Endothelial cell (in vitro differentiated cells): ENCODE measurements around the gene MYZAP. TPM values are rescaled to one million over a fixed set of nuclear protein-coding genes. Genes with fewer than 3 reads are reported as not detected.
A peak's percentile ranks its signal among the peaks of the same experiment; 100 is the strongest.

ENCODE experiments used
- DNase-seq: peaks from one replicate; pipeline ENCODE4 v3.0.0; 2021; ENCODE audit warnings: low spot score
- H3K27ac Mint-ChIP-seq: one replicate; pipeline ENCODE4 v1.8.0; 2021; ENCODE audit warnings: mixed read lengths, inconsistent platforms; ENCODE audit not compliant: unreplicated experiment
- H3K27me3 Mint-ChIP-seq: one replicate; pipeline ENCODE4 v1.8.0; 2021; ENCODE audit warnings: mild to moderate bottlenecking, moderate library complexity, mixed read lengths, inconsistent platforms; ENCODE audit not compliant: unreplicated experiment
- H3K36me3 Mint-ChIP-seq: one replicate; pipeline ENCODE4 v1.8.0; 2021; ENCODE audit warnings: mild to moderate bottlenecking, low read depth, mixed read lengths, inconsistent platforms; ENCODE audit not compliant: unreplicated experiment
- H3K4me1 Mint-ChIP-seq: one replicate; pipeline ENCODE4 v1.8.0; 2021; ENCODE audit warnings: mild to moderate bottlenecking, mixed read lengths, inconsistent platforms; ENCODE audit not compliant: unreplicated experiment
- H3K4me3 Mint-ChIP-seq: one replicate; pipeline ENCODE4 v1.8.0; 2021; ENCODE audit warnings: mild to moderate bottlenecking, mixed read lengths, inconsistent platforms; ENCODE audit not compliant: unreplicated experiment
- H3K9me3 Mint-ChIP-seq: one replicate; pipeline ENCODE4 v1.8.0; 2021; ENCODE audit warnings: mixed read lengths, inconsistent platforms; ENCODE audit not compliant: unreplicated experiment
- CTCF ChIP-seq: fragments of 200-600 bp; sonication (generic); IDR thresholded peaks from one replicate; pipeline ENCODE4 v1.5.0; 2021; ENCODE audit warnings: antibody characterized with exemption; ENCODE audit not compliant: unreplicated experiment
- total RNA-seq: library from RNA; stranded (reverse); fragmentation: NEBNext Ultra II Directional; extraction: Animal tissue kit (Norgen Biotek cat#: 25700); gene quantifications from one replicate; pipeline ENCODE4 v1.2.1, GENCODE V29; 2021; ENCODE audit not compliant: unreplicated experiment

The MYZAP gene
- total RNA-seq, 1 donor from 2014 or later: 55.3 TPM

DNA sequence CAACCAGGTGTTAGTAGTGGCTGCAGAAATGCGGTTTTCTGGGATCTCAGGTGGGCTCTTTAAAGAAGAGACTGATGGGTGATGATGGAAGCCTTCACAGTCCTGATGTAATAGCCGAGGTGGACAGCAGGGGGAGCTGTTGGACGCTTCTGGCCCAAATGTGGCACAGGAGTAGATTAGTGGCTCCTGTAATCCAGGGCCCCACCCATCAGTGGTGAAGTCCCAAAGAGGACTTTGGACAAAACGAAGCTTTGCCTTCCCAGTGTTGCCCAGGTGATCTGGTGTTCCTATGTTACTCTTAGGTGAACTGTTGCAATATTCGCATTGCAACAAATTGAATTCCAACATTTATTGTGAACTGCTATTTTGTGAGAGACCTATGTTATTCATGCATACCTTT lies 31.8 kb upstream of the MYZAP start:
- TF ChIP-seq CTCF: peak; percentile 89
- peak; percentile 82 for DNase-seq
- peak overlapping the region; percentile 70 for H3K27ac Mint-ChIP-seq
- peaks cover 18% of the 10 kb centered on the region for H3K27me3 Mint-ChIP-seq
- peaks cover 25% of the 10 kb centered on the region for H3K36me3 Mint-ChIP-seq
- no peaks in the 10 kb centered on the region for H3K9me3 Mint-ChIP-seq
- peaks cover 55% of the 10 kb centered on the region for H3K4me1 Mint-ChIP-seq
- H3K4me3 Mint-ChIP-seq: no peak overlapping the region

DNA sequence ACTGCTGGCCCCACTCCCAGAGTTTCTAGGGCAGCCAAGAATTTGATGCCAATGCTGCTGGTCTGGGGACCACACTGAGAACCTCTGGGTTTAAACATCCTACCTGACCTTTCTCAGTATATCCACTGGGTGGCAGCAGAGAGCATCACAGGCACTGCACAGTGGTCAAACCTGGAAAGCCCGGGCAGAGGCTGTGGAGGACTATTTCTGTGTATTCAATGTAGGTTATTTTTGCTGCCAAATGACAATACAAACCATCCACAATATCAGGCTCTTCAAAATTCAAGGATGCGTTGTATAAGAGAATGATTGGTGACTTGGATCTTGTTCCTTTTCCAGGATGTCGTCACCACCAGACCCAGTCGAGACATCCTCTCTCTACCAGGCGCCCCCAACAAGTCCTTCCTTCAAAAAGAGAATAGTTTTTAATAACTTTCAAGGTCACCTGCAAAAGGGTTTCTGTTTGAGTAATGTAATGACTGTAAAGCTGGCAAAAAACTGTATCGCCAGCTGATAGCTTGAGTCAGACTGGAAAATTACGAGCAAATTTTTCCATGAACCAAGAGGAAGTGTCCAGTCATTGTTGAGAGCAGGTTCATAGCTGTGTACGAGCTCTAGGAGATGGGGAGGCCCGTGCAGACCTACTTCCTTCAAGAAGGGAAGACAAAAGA lies 30.5 kb upstream of the MYZAP start:
- H3K27ac Mint-ChIP-seq: peak overlapping the region; percentile 94
- peaks cover 17% of the 10 kb centered on the region for H3K27me3 Mint-ChIP-seq
- TF ChIP-seq CTCF: peak; percentile 92
- peaks cover 55% of the 10 kb centered on the region for H3K4me1 Mint-ChIP-seq
- no peaks in the 10 kb centered on the region for H3K9me3 Mint-ChIP-seq
- peak overlapping the region; percentile 70 for H3K4me3 Mint-ChIP-seq
- peak; percentile 80 for DNase-seq
- peaks cover 15% of the 10 kb centered on the region for H3K36me3 Mint-ChIP-seq

DNA sequence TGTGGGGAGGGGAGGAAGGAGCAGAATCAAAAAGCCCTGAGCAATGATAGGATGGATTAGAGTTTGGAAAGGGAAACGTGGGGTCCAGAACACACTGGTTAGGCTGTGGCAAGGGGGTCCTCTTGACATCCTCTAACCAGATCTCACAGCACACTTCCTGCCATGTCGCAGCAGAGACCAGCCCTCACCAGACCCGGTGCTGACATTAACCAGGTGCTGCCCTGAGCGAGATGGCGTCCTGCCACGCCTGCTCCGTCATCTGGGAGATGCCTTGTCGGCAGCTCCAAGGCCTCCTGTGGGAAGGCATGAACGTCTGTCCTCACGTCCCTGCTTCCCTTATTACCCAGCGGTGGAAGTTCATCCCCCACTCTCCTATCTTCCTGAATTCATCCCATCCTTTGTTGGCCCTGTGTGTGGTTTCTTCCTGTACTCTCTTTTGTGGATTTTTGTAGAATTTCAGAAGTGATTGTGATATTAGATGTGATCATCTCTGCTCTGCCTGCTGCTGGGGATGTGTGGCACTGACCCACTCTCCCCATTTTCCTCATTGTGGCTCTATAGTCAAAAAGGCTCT lies 29.4 kb upstream of the MYZAP start:
- Mint-ChIP-seq H3K4me3 (no peak overlapping the region), H3K27me3 (peaks cover 11% of the 10 kb centered on the region), H3K27ac (peak overlapping the region; percentile 57), H3K4me1 (peaks cover 51% of the 10 kb centered on the region), H3K36me3 (peaks cover 10% of the 10 kb centered on the region), H3K9me3 (no peaks in the 10 kb centered on the region)
- TF ChIP-seq CTCF: no peak
- DNase-seq: no peak

GRCh38 chr15:57563416-57563815 lies 28.3 kb upstream of the MYZAP start:
- no peak overlapping the region for H3K27ac Mint-ChIP-seq
- no peaks in the 10 kb centered on the region for H3K9me3 Mint-ChIP-seq
- peaks cover 8% of the 10 kb centered on the region for H3K36me3 Mint-ChIP-seq
- no peak for TF ChIP-seq CTCF
- H3K4me1 Mint-ChIP-seq: peaks cover 53% of the 10 kb centered on the region
- H3K27me3 Mint-ChIP-seq: peaks cover 10% of the 10 kb centered on the region
- no peak for DNase-seq
- no peak overlapping the region for H3K4me3 Mint-ChIP-seq

DNA sequence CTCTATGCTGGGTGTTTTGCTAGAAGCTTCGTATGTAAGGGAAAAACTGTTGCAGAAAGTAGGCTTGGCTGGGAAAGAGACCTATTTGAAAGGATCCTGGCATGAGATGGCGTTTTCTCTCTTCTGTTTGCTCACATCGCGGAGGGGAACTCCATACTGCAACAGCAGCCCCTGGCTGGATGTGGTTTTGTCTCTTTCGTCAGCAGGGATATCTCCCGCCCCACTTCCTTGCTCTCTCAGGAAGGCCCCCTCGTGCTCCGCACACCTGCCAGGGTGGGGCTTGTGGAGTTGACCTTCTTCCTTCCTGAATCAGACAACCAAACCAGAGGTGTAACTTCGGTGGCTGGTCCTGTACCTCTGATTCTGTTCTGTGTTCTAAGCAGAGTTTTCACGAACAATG lies 26.4 kb upstream of the MYZAP start:
- DNase-seq: no peak
- H3K4me3 Mint-ChIP-seq: no peak overlapping the region
- no peak for TF ChIP-seq CTCF
- H3K27ac Mint-ChIP-seq: peak overlapping the region; percentile 61
- H3K9me3 Mint-ChIP-seq: no peaks in the 10 kb centered on the region
- H3K36me3 Mint-ChIP-seq: peaks cover 13% of the 10 kb centered on the region
- peaks cover 7% of the 10 kb centered on the region for H3K27me3 Mint-ChIP-seq
- H3K4me1 Mint-ChIP-seq: peaks cover 45% of the 10 kb centered on the region
